Right cardiac atrium (tissue), 5 donors: ENCODE measurements around the gene AQP12A. TPM values are rescaled to one million over a fixed set of nuclear protein-coding genes. Genes with fewer than 3 reads are reported as not detected.

Experiments used
- ATAC-seq, 2 donors: fragments of 200-7000 bp; cut with Tn5 transposase; one replicate each; pipeline versions ENCODE4 v1.8.0 to v1.9.1; 2020; ENCODE audit warnings: moderate library complexity in 2 of 2, mild to moderate bottlenecking in 1 of 2
- DNase-seq, 3 donors: peaks; one replicate each; pipeline ENCODE4 v3.0.0-alpha.2; 2020
- H3K27ac ChIP-seq: one replicate; pipeline ENCODE4 v1.5.1; 2013; ENCODE audit warnings: mild to moderate bottlenecking, low read length, control low read depth, moderate library complexity
- H3K27me3 ChIP-seq: one replicate; pipeline ENCODE4 v1.6.1; 2013; ENCODE audit not compliant: control insufficient read depth, insufficient read depth
- H3K4me1 ChIP-seq: one replicate; pipeline ENCODE4 v1.6.1; 2013; ENCODE audit warnings: low read length; ENCODE audit not compliant: control insufficient read depth, insufficient read depth
- H3K4me3 ChIP-seq: one replicate; pipeline ENCODE4 v1.5.1; 2013; ENCODE audit warnings: low read length, control low read depth
- H3K9me3 ChIP-seq: one replicate; pipeline ENCODE4 v1.6.1; 2013; ENCODE audit warnings: low read length; ENCODE audit not compliant: control insufficient read depth
- WGBS: extraction: QIAGEN DNeasy Blood & Tissue Kit; methylation state at CpG from one replicate; pipeline ENCODE4 v1.1.7; 2013; 5-methylcytosine and 5-hydroxymethylcytosine counted together
- intact Hi-C, 4 donors: fragments of 100-400 bp; cut with DNase I; formaldehyde crosslinking; loops; one replicate each; pipeline versions ENCODE4 v1.11.0 to v1.14.0; 2022 to 2023
- polyA plus RNA-seq: library from polyadenylated mRNA; stranded (reverse); fragments of 200-250 nt; gene quantifications from one replicate; pipeline ENCODE4 v1.2.3, GENCODE V29; 2013
- total RNA-seq, 4 donors: library from RNA; stranded (reverse); fragmentation: NEBNext Ultra II Directional; extraction: Animal tissue kit (Norgen Biotek cat#: 25700); gene quantifications; one replicate each; pipeline ENCODE4 v1.2.1, GENCODE V29; 2021
- donor health status: healthy with polysubstance abuse.
- donor health status: DM: no; HTN: yes; CAD: no.
- donor health status: DM: no; HTN: no; CAD: no.
- donor health status: DM: no; HTN: yes; CAD: no; lungs with severe emphysema.
- donor health status: DM: yes; HTN: yes; CAD: no.

Gene AQP12A
- total and polyA plus RNA-seq, 5 donors: not detected

DNA sequence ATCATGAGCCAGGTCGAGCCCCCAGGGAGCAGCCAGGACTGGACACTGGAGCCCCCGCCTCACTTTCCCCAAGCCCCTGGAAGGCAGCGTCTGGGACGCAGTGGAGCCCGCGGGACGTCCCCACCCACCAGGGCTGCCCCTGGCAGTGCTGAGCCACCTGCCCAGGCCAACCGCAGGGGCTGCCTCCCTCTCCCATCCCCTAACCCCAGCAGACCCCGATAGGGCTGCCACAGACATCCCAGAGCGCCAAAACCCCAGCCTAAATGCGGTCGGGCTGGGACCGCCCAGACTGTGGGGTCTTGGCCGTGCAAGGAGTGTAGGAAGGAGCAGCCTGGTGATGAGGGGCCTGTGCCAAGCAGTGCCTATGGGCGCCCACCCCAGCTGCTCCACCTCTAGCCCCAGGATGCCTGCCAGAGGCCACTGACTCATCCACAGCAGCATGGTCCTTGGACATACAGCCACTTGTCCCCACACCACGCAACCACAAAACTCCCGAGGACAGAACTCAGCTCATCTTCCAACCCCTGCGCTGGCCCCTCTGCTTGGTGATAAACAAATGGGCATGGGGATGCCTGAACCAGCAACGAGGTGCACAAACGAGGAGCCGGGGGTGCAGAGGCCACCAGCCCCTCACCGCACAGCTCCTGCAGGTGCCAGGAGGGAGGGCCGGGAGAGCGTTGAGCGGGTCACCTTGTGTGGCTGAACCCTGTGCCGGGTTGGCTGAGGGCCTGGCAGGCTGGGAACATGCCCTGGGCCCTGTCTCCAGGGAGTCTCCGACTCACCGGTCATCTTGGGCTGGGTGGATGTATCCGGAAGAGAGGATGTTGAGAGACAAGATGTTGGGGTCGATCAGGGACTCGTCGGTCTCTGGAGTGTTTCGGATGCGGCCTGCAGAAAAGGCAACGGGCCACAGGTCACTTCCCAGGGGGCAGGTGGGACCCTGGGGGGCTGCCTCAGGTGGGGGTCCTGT lies 44.9 kb downstream of the AQP12A start:
- ATAC-seq: no peak
- Histone ChIP-seq H3K4me1 (no peaks in the 10 kb centered on the region), H3K27me3 (no peaks in the 10 kb centered on the region), H3K27ac (no peak overlapping the region), H3K9me3 (no peaks in the 10 kb centered on the region), H3K4me3 (no peak overlapping the region)
- no peak for DNase-seq
- WGBS: 83% methylated on average over 35 of the region's 35 CpGs
- intact Hi-C loops: no loop called here

DNA sequence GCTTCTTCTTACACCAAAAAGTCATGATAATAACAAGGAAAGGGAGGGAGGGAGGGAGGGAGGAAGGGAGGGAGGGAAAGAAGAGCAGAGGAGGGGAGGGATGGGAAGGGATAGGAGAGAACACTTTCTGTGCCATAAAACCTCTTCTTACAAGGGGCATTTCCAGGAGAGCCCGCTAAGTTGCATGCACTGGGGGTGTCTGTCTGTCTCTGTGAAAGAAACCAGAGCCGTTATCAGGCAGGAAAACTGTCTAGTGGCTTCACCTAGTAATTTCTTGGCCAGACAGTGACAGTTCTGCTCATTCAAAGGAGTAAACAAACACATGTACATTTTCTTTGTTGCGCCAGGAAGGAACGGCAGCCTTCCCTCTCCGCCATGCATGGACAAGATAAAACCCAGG lies 45.8 kb downstream of the AQP12A start:
- Histone ChIP-seq H3K4me3 (no peak overlapping the region), H3K27me3 (no peaks in the 10 kb centered on the region), H3K27ac (no peak overlapping the region), H3K9me3 (no peaks in the 10 kb centered on the region), H3K4me1 (no peaks in the 10 kb centered on the region)
- no peak for DNase-seq
- intact Hi-C loops: no loop called here
- 55% methylated on average over 5 of the region's 5 CpGs for WGBS
- no peak for ATAC-seq

DNA sequence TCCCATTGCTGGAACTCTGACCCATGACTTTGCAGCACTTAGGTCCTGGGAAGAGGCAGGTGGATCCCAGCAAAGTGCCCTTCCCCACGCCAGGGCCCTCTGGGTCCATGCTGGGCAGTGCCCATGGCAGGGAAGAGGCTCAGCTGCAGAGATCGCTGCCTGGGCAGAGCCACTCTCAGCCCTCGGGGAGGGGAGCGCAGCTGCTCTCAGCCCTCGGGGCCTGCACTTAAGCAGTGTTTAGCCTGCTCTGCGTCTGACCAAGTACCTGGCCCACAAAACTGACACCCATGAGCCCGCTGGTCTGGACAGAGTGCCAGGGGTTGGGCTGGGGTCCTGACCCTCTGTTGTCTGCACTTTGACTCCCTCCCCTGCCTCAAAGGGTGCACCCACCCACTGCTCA lies 46.3 kb downstream of the AQP12A start:
- H3K27ac ChIP-seq: no peak overlapping the region
- no peak overlapping the region for H3K4me3 ChIP-seq
- no peaks in the 10 kb centered on the region for H3K27me3 ChIP-seq
- 80% methylated on average over 7 of the region's 7 CpGs for WGBS
- DNase-seq: no peak
- H3K9me3 ChIP-seq: no peaks in the 10 kb centered on the region
- ATAC-seq: no peak
- no peaks in the 10 kb centered on the region for H3K4me1 ChIP-seq
- intact Hi-C loops: no loop called here

DNA sequence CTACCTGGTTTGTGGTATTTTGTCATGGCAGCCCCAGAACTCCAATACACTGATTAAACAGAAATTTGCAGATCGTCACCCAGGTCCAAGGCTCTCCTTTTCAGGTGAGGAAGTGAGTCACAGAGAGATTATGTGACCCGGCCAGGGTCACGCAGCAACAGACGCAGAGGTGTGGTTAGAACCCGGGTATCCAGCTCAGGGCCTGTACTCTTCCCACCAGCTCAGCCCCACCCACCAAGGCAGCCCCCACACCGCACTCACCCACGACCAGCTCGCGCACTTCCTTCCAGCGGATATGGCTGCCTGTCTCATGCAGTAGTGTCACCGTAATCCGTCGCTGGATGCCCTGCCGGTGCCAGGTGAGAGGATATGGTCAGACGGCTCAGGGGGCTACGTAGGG lies 48.1 kb downstream of the AQP12A start:
- Histone ChIP-seq H3K4me1 (no peaks in the 10 kb centered on the region), H3K27ac (no peak overlapping the region), H3K4me3 (no peak overlapping the region), H3K9me3 (no peaks in the 10 kb centered on the region), H3K27me3 (no peaks in the 10 kb centered on the region)
- 82% methylated on average over 16 of the region's 16 CpGs for WGBS
- DNase-seq: no peak
- ATAC-seq: no peak
- intact Hi-C loops: no loop called here

DNA sequence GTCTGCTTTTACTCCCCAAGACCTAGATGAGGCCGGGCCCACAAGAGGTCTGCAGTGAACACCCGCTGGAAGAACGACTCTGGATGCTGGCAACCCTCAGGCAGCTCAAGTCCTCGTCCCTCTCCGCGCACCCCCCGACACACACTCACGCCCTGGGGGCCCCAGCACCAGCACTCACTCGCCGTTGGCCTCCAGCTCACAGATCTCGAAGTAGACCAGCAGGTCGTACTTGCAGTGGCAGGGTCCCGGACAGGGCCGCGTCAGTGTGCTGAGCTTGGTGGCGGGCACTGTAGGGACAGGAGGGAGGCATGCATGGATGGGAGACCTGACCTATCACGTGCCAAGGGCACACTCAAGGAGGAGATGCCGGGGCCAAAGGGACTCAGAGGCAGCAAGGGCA lies 49.4 kb downstream of the AQP12A start:
- no peak overlapping the region for H3K4me3 ChIP-seq
- no peak for ATAC-seq
- H3K27me3 ChIP-seq: no peaks in the 10 kb centered on the region
- H3K27ac ChIP-seq: no peak overlapping the region
- DNase-seq: no peak
- intact Hi-C loops: no loop called here
- no peaks in the 10 kb centered on the region for H3K9me3 ChIP-seq
- H3K4me1 ChIP-seq: no peaks in the 10 kb centered on the region
- 86% methylated on average over 18 of the region's 18 CpGs for WGBS

GRCh38 chr2:240742602-240743095 lies 51.0 kb downstream of the AQP12A start:
- Histone ChIP-seq H3K27ac (no peak overlapping the region), H3K4me3 (no peak overlapping the region), H3K27me3 (no peaks in the 10 kb centered on the region), H3K9me3 (no peaks in the 10 kb centered on the region), H3K4me1 (no peaks in the 10 kb centered on the region)
- DNase-seq: no peak
- WGBS: 85% methylated on average over 13 of the region's 13 CpGs
- no peak for ATAC-seq
- intact Hi-C loops: no loop called here

DNA sequence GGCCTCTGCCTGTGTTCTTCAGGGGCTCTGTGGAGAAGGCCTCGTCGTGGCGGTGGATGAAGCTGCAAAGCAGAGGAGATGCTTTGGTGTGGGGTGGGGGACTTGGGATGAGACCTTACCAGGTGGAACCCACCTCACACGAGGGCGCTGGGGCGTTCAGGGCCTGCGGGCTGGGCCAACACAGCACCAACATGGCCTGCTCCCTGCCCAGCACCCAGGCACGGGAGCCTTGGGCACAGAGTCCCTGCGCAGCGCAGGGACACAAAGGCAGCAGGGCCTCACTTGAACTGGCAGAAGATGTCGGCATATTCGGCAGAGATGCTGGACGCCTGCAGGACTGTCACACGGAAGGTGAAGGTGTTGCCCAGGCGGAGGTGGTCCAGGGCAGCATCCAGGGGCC lies 53.8 kb downstream of the AQP12A start:
- no peak for ATAC-seq
- intact Hi-C loops: no loop called here
- DNase-seq: no peak
- Histone ChIP-seq H3K4me1 (no peaks in the 10 kb centered on the region), H3K27me3 (no peaks in the 10 kb centered on the region), H3K4me3 (no peak overlapping the region), H3K27ac (no peak overlapping the region), H3K9me3 (no peaks in the 10 kb centered on the region)
- 92% methylated on average over 15 of the region's 15 CpGs for WGBS

DNA sequence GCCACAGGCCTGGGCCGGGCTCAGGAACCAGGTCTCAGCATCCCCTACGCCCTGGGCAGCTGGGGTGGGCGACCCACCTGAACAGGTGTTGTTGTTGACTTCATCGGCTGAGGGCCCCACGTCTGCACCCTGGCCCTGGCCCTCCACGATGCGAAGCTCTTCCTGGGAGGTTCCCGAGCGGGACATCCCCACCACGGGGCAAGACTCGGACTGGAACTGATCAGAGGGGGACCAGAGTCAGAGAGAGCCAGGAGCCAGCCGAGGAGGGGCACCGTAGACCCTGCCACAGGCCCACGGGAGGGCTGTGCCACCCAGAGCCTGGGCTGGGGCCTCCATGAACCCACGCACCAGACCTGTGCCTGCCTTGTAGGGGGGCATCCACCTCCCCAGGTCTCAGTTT lies 54.3 kb downstream of the AQP12A start:
- no peak for ATAC-seq
- H3K4me3 ChIP-seq: no peak overlapping the region
- H3K4me1 ChIP-seq: no peaks in the 10 kb centered on the region
- DNase-seq: no peak
- WGBS: 89% methylated on average over 15 of the region's 15 CpGs
- intact Hi-C loops: no loop called here
- no peak overlapping the region for H3K27ac ChIP-seq
- H3K27me3 ChIP-seq: no peaks in the 10 kb centered on the region
- no peaks in the 10 kb centered on the region for H3K9me3 ChIP-seq

GRCh38 chr2:240746671-240747070 lies 55.0 kb downstream of the AQP12A start:
- WGBS: 94% methylated on average over 16 of the region's 16 CpGs
- Histone ChIP-seq H3K9me3 (no peaks in the 10 kb centered on the region), H3K27me3 (no peaks in the 10 kb centered on the region), H3K4me3 (no peak overlapping the region), H3K4me1 (no peaks in the 10 kb centered on the region), H3K27ac (no peak overlapping the region)
- no peak for DNase-seq
- intact Hi-C loops: no loop called here
- no peak for ATAC-seq

DNA sequence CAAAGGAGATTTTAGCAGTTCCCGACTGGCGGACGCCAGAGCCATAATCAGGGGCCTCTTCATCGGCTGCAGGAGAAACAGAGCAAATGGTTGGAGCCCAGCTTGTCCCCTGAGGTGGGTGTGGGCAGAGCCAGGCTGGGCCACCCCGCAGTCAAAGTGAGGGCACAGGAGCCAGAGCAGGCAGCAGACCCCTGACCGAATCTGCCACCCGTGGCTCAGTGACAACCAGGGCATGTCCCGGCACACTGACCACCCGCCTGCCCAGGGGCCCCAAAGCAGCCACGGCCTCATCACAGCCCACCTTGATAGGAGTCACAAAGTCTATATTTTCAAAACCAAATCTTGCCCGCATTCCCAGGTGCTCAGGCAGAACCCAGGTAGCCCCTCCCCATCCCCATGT lies 55.6 kb downstream of the AQP12A start:
- Histone ChIP-seq H3K27me3 (no peaks in the 10 kb centered on the region), H3K9me3 (no peaks in the 10 kb centered on the region), H3K4me1 (no peaks in the 10 kb centered on the region), H3K27ac (no peak overlapping the region), H3K4me3 (no peak overlapping the region)
- 89% methylated on average over 11 of the region's 11 CpGs for WGBS
- intact Hi-C loops: no loop called here
- DNase-seq (no peak), ATAC-seq (no peak)
